ENCODE measurements around the gene GNA12. TPM values are rescaled to one million over a fixed set of nuclear protein-coding genes. Genes with fewer than 3 reads are reported as not detected.

The GNA12 gene
- polyA plus RNA-seq, 1 of the 3 experiments (the other 2 are of a cell fraction): 64.8 TPM

- H2AFZ ChIP-seq (ENCODE audit: low read depth): no peak overlapping the region
- peaks cover 90% of the 10 kb centered on the region for H3K79me2 ChIP-seq (ENCODE audit: insufficient read depth)
- WGBS (ENCODE audit: low lambda C conversion rate): 94% methylated on average over 16 of the region's 16 CpGs
- H3K9ac ChIP-seq: no peak overlapping the region
- H3F3A ChIP-seq (replicated peaks; ENCODE audit: insufficient read depth): peaks cover 41% of the 10 kb centered on the region
- TF ChIP-seq MAX (IDR thresholded peaks at IDR 0.05; ENCODE audit: low read depth) (no peak), RCOR1 (IDR thresholded peaks at IDR 0.05; ENCODE audit: low read length) (no peak)
- H3K9me3 ChIP-seq: no peaks in the 10 kb centered on the region
- no peaks in the 10 kb centered on the region for H3K27me3 ChIP-seq (ENCODE audit: insufficient read depth)
- H3K9me2 ChIP-seq: no peaks in the 10 kb centered on the region
- H3K27ac ChIP-seq (ENCODE audit: low read depth in 2 of 2, low read length in 1 of 2): peak overlapping the region in 1 of 2 experiments; percentile 78; a peak in 2 of 4 replicates
- ChIA-PET CTCF (interaction anchor here (0.8 to 3.9 kb wide), 6 partner anchors 12 to 149 kb away, joined by 3 to 12 read pairs (median 4); no protein-coding TSS in a partner anchor), POLR2A (interaction anchor here (0.6 kb wide), 1 partner anchor 21 kb away, joined by 3 read pairs; no protein-coding TSS in a partner anchor)
- no peak overlapping the region for H3K4me3 ChIP-seq (ENCODE audit: low read depth in 2 of 2, low read length in 1 of 2)
- H4K20me1 ChIP-seq (ENCODE audit: insufficient read depth): peaks cover 5% of the 10 kb centered on the region
- peaks cover 15 to 27% of the 10 kb centered on the region in 2 experiments; a peak in 3 of 4 replicates for H3K4me1 ChIP-seq (ENCODE audit: control insufficient read depth in 1 of 2, insufficient read depth in 2 of 2, low read depth in 1 of 2, low read length in 1 of 2)
- H3K36me3 ChIP-seq (replicated peaks in 1 of 2; ENCODE audit: control insufficient read depth in 1 of 2, insufficient read depth in 2 of 2, low read length in 1 of 2): no peaks in the 10 kb centered on the region
- DNase-seq: no peak
- H3K4me2 ChIP-seq: 0 out of 2 replicates have a peak overlapping the region, but pooled peaks have one; percentile 30
Observed at GRCh38 chr7:2819954-2820397, 24.1 kb downstream of the GNA12 start.

GRCh38 chr7:2819161-2819953, 24.8 kb downstream of the GNA12 start:
- no peak overlapping the region for H3K4me3 ChIP-seq (ENCODE audit: low read depth in 2 of 2, low read length in 1 of 2)

More at GRCh38 chr7:2819161-2819953, 24.8 kb downstream of the GNA12 start:
- H3K4me1 ChIP-seq (ENCODE audit: control insufficient read depth in 1 of 2, insufficient read depth in 2 of 2, low read depth in 1 of 2, low read length in 1 of 2): peaks cover 12 to 27% of the 10 kb centered on the region in 2 experiments; a peak in 3 of 4 replicates
- no peak overlapping the region for H3K4me2 ChIP-seq
- ChIA-PET POLR2A (interaction anchor here (0.6 kb wide), 1 partner anchor 22 kb away, joined by 3 read pairs; no protein-coding TSS in a partner anchor), CTCF (interaction anchor here (1.1 to 3.9 kb wide), 3 partner anchors 14 to 148 kb away, joined by 3 to 12 read pairs (median 8); no protein-coding TSS in a partner anchor)
- TF ChIP-seq CHD2 (IDR thresholded peaks at IDR 0.05; ENCODE audit: low read length, partially characterized antibody) (no peak), FOSL2 (IDR thresholded peaks at IDR 0.05; ENCODE audit: borderline replicate concordance, low read depth) (no peak), SIN3A (IDR thresholded peaks at IDR 0.05; ENCODE audit: borderline replicate concordance, low read depth, low read length) (no peak), FOXJ3 (CRISPR knock-in tag; IDR thresholded peaks at IDR 0.05) (no peak), TCF12 (IDR thresholded peaks at IDR 0.05) (no peak), RFX5 (IDR thresholded peaks at IDR 0.05; ENCODE audit: low read length) (no peak), MAX (IDR thresholded peaks at IDR 0.05; ENCODE audit: low read depth) (no peak), EP300 (IDR thresholded peaks at IDR 0.05; ENCODE audit: borderline replicate concordance in 1 of 2, low read depth in 1 of 2, low read length in 1 of 2) (no peak), CTCF (IDR thresholded peaks at IDR 0.05) (no peak), MXI1 (IDR thresholded peaks at IDR 0.05; ENCODE audit: low read depth, low read length) (no peak)
- H3K9ac ChIP-seq: no peak overlapping the region
- peaks cover 41% of the 10 kb centered on the region for H3F3A ChIP-seq (replicated peaks; ENCODE audit: insufficient read depth)
- H2AFZ ChIP-seq (ENCODE audit: low read depth): no peak overlapping the region
- H3K27ac ChIP-seq (ENCODE audit: low read depth in 2 of 2, low read length in 1 of 2): peak overlapping the region in 1 of 2 experiments; percentile 78; a peak in 1 of 4 replicates
- no peaks in the 10 kb centered on the region for H3K9me2 ChIP-seq
- no peaks in the 10 kb centered on the region for H3K27me3 ChIP-seq (ENCODE audit: insufficient read depth)
- peaks cover 90% of the 10 kb centered on the region for H3K79me2 ChIP-seq (ENCODE audit: insufficient read depth)
- H3K36me3 ChIP-seq (replicated peaks in 1 of 2; ENCODE audit: control insufficient read depth in 1 of 2, insufficient read depth in 2 of 2, low read length in 1 of 2): no peaks in the 10 kb centered on the region
- no peak for DNase-seq
- H3K9me3 ChIP-seq: no peaks in the 10 kb centered on the region
- WGBS (ENCODE audit: low lambda C conversion rate): 97% methylated on average over 15 of the region's 15 CpGs
- H4K20me1 ChIP-seq (ENCODE audit: insufficient read depth): peaks cover 5% of the 10 kb centered on the region
